GM12878 (cell line): ENCODE data around the gene ADAM33. TPM values are rescaled to one million over a fixed set of nuclear protein-coding genes. Genes with fewer than 3 reads are reported as not detected.

Experiments
- ATAC-seq: fragments of 200-7000 bp; cut with Tn5 transposase; 3 replicates; pipeline ENCODE4 v1.9.1; 2020; ENCODE audit warnings: mild to moderate bottlenecking, moderate library complexity
- BruUV-seq: library from RNA; stranded (reverse); fragments of 400-500 nt; replicated peaks from 2 replicates; lab custom pipeline; 2021; lab: Mats Ljungman, UMichigan
- CTCF ChIA-PET: fragments of 300-600 bp; sonication (Branson Sonifier 250); formaldehyde crosslinking; extraction: SDS; loops from one replicate; lab custom pipeline; 2021; ENCODE audit warnings: inconsistent platforms; lab: Yijun Ruan, JAX
- POLR2A ChIA-PET: fragments of 350-600 bp; formaldehyde crosslinking; extraction: SDS; loops from one replicate; lab custom pipeline; 2021; ENCODE audit warnings: inconsistent platforms; lab: Charles Lee
- RAD21 ChIA-PET: fragments of 300-600 bp; sonication (Branson Sonifier 250); formaldehyde crosslinking; loops from one replicate; lab custom pipeline; 2023; ENCODE audit warnings: antibody characterized with exemption; ENCODE audit not compliant: unreplicated experiment; lab: Charles Lee
- SMC1A ChIA-PET: fragments of 300-600 bp; sonication (Branson Sonifier 250); formaldehyde crosslinking; loops from one replicate; lab custom pipeline; 2023; ENCODE audit not compliant: unreplicated experiment, uncharacterized antibody; lab: Charles Lee
- DNase-seq: peaks from one replicate; pipeline ENCODE4 v3.0.0-alpha.2; 2011; ENCODE audit warnings: low read depth, low spot score
- FAIRE-seq: peaks from 3 replicates; lab custom pipeline; 2011; peaks lifted over from hg19 to GRCh38; lab: Jason Lieb, UNC
- H2AFZ ChIP-seq: 2 replicates; pipeline ENCODE4 v1.6.0; 2011; ENCODE audit warnings: low read depth, low read length, control low read depth; ENCODE audit not compliant: control insufficient read depth
- H3K27ac ChIP-seq: 2 replicates; pipeline ENCODE4 v1.5.1; 2011; ENCODE audit warnings: control low read depth; ENCODE audit not compliant: control insufficient read depth, insufficient read depth
- H3K27me3 ChIP-seq, 2 experiments: replicated peaks in 1 of 2; 2 replicates each; pipeline versions ENCODE4 v1.6.0 to v1.6.1; 2011; ENCODE audit warnings: low read length in 1 of 2; ENCODE audit not compliant: control insufficient read depth in 2 of 2, insufficient read depth in 2 of 2
- H3K36me3 ChIP-seq, 2 experiments: 2 replicates each; pipeline ENCODE4 v1.5.1; 2011; ENCODE audit warnings: low read length in 1 of 2; ENCODE audit not compliant: control insufficient read depth in 2 of 2, insufficient read depth in 2 of 2
- H3K4me1 ChIP-seq: 2 replicates; pipeline ENCODE4 v1.6.1; 2011; ENCODE audit warnings: mild to moderate bottlenecking, low read length, moderate library complexity, mixed read lengths; ENCODE audit not compliant: control insufficient read depth, insufficient read depth
- H3K4me2 ChIP-seq: 2 replicates; pipeline ENCODE4 v1.6.0; 2011; ENCODE audit warnings: control low read depth; ENCODE audit not compliant: control insufficient read depth, insufficient read depth
- H3K4me3 ChIP-seq: fragments of 200-600 bp; sonication (generic); 2 replicates; pipeline ENCODE4 v1.5.1; 2016
- H3K79me2 ChIP-seq: 2 replicates; pipeline ENCODE4 v1.6.0; 2011; ENCODE audit warnings: low read length; ENCODE audit not compliant: control insufficient read depth, insufficient read depth
- H3K9ac ChIP-seq: 2 replicates; pipeline ENCODE4 v1.8.0; 2011; ENCODE audit warnings: low read length, control low read depth, mixed read lengths; ENCODE audit not compliant: control insufficient read depth, insufficient read depth
- H3K9me3 ChIP-seq: replicated peaks from 3 replicates; pipeline ENCODE4 v1.5.1; 2011; ENCODE audit warnings: mild to moderate bottlenecking, low read length; ENCODE audit not compliant: control insufficient read depth, insufficient read depth
- H4K20me1 ChIP-seq: 2 replicates; pipeline ENCODE4 v1.6.0; 2011; ENCODE audit not compliant: control insufficient read depth, insufficient read depth
- CBFB ChIP-seq: IDR thresholded peaks from 2 replicates; pipeline ENCODE4 v1.6.1; 2016; ENCODE audit warnings: antibody characterized with exemption, low read depth
- CHD2 ChIP-seq: IDR thresholded peaks from 2 replicates; pipeline ENCODE4 v1.6.1; 2011; ENCODE audit warnings: low read depth, low read length, improper control_type of control experiment, borderline replicate concordance
- CREM ChIP-seq: IDR thresholded peaks from 2 replicates; pipeline ENCODE4 v1.6.1; 2014; ENCODE audit warnings: antibody characterized with exemption, low read depth
- CUX1 ChIP-seq: IDR thresholded peaks from 2 replicates; pipeline ENCODE4 v1.6.1; 2012; ENCODE audit warnings: improper control_type of control experiment, low read depth, low read length; ENCODE audit not compliant: insufficient replicate concordance
- MTA2 ChIP-seq: fragments of 450-650 bp; IDR thresholded peaks from 2 replicates; pipeline ENCODE4 v1.6.1; 2016; ENCODE audit warnings: low read depth, mild to moderate bottlenecking, moderate library complexity
- PML ChIP-seq: IDR thresholded peaks from 2 replicates; pipeline ENCODE4 v1.6.1; 2012; ENCODE audit warnings: low read length, inconsistent platforms
- POLR2AphosphoS2 ChIP-seq: IDR thresholded peaks from 2 replicates; pipeline ENCODE4 v1.6.1; 2011; ENCODE audit warnings: low read depth, mild to moderate bottlenecking, low read length, improper control_type of control experiment, moderate library complexity
- SREBF1 ChIP-seq: IDR thresholded peaks from 2 replicates; pipeline ENCODE4 v1.6.1; 2012; ENCODE audit warnings: mild to moderate bottlenecking, low read length
- STAT3 ChIP-seq: IDR thresholded peaks from 2 replicates; pipeline ENCODE4 v1.6.1; 2011; ENCODE audit warnings: low read depth, low read length, improper control_type of control experiment
- TBL1XR1 ChIP-seq: IDR thresholded peaks from 2 replicates; pipeline ENCODE4 v1.6.1; 2012; ENCODE audit warnings: low read depth, low read length, improper control_type of control experiment
- YBX1 ChIP-seq: fragments of 450-650 bp; IDR thresholded peaks from 2 replicates; pipeline ENCODE4 v1.6.1; 2016; ENCODE audit warnings: antibody characterized with exemption
- WGBS: methylation state at CpG from one replicate; pipeline ENCODE4 v1.1.6; 2016; ENCODE audit warnings: low lambda C conversion rate; ENCODE audit not compliant: insufficient replicate concordance, insufficient coverage; ENCODE audit errors: missing lambda C conversion rate; 5-methylcytosine and 5-hydroxymethylcytosine counted together
- in situ Hi-C: fragments of 300-500 bp; cut with MboI; formaldehyde crosslinking; loops from 9 replicates; pipeline ENCODE4 v1.14.3; 2018; ENCODE audit warnings: mixed read lengths
- intact Hi-C: fragments of 100-400 bp; cut with micrococcal nuclease; formaldehyde crosslinking; loops from one replicate; pipeline ENCODE4 v1.14.2; 2022; ENCODE audit not compliant: unreplicated experiment
- polyA plus RNA-seq, 11 experiments: library from polyadenylated mRNA; depleted of rRNA in 4 of 11; unstranded in 6 of 11; stranded (reverse) in 5 of 11; fragments of >200 nt; fragmentation: Nextera tagmentation in 4 of 11; fragmentation: Illumina TruSeq in 1 of 11; extraction: Ambion mirVana in 4 of 11; extraction: Trizol in 1 of 11; gene quantifications; 1 replicate in 1 of 11; 2 replicates in 10 of 11; pipeline versions ENCODE4 v1.2.1 to v1.2.3, GENCODE V29; 2011 to 2016; ENCODE audit warnings: inconsistent platforms in 2 of 11, missing spikeins in 2 of 11, low read depth in 1 of 11
- total RNA-seq, 4 experiments: library from RNA; depleted of rRNA in 3 of 4; stranded (reverse); fragments of >200 nt in 3 of 4; fragmentation: Illumina TruSeq in 1 of 4; extraction: Trizol in 1 of 4; gene quantifications; 2 replicates each; pipeline versions ENCODE4 v1.2.1 to v1.2.3, GENCODE V29; 2013 to 2021
- TF ChIP-seq, protein P1 (sequence below): fragments of 450-650 bp; IDR thresholded peaks from 2 replicates; pipeline ENCODE4 v1.6.1; 2017; ENCODE audit warnings: mild to moderate bottlenecking, moderate library complexity

ADAM33 gene
- total and polyA plus RNA-seq, 10 of the 15 experiments (the other 5 are each of a cell fraction or from before 2014, with no cell fraction given), result not detected

DNA sequence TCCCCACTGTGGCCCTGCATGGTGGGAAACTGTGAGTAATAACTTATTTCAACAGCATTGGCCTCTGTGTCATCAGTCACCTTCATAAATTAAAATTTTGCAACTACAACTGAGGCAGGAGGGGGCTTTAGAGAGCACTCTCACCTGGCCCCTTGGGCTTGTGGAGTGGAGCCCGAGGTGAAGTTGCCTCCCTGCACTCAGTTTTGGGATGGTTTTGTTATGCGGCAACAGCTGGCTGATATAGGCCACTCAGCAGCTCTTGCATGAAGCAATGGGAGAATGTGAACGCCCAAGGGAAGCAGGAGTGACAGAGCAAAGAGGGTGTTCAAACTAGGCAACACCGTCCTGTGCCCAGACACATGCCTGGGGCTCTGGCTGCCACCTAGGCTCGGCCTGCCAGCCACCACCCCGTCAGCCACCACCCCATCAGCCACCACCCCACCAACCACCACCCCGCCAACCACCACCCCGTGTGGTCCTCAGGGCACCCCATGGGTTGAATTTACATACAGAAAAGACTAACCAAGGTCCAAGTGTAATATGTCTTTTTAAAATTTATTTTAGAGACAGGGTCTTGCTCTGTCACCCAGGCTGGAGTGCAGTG lies 14.3 kb downstream of the ADAM33 start (continued):
- TF ChIP-seq POLR2AphosphoS2, result no peak

DNA sequence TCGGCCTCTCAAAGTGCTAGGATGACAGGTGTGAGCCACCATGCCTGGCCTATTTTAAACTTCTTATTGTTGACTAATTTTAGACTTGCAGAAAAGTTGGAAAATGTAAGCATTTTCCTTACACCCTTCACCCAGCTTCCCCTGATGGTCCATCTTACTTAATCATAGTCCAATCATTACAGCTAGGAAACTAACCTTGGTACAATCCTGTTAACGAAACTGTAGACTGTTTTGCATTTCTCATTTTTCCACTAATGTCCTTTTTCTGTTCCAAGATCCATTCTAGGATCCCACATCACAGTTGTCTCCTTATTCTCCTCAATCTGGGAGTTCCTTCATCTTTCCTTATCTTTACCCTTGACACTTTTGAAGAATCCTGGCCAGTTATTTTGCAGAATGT lies 18.0 kb downstream of the ADAM33 start:
- in situ Hi-C loops (no loop called here), intact Hi-C loops (no loop called here)
- peaks cover 29% of the 10 kb centered on the region for H3K4me1 ChIP-seq
- no peaks in the 10 kb centered on the region for H3K36me3 ChIP-seq
- H3K27me3 ChIP-seq, result peaks cover 6 to 11% of the 10 kb centered on the region in 2 experiments; a peak in 3 of 4 replicates
- ChIA-PET RAD21 (no interaction called here), POLR2A (no interaction called here), CTCF (interaction anchor here (1.4 to 1.6 kb wide), 2 partner anchors 13 to 163 kb away, joined by 3 to 5 read pairs; no protein-coding TSS in a partner anchor), SMC1A (no interaction called here)
- no peak overlapping the region for H3K4me2 ChIP-seq
- peak; percentile 52 for FAIRE-seq
- no peaks in the 10 kb centered on the region for H3K79me2 ChIP-seq
- no peak for DNase-seq
- H3K9ac ChIP-seq, result no peak overlapping the region
- no peak overlapping the region for H2AFZ ChIP-seq
- TF ChIP-seq CUX1, result no peak
- no peak for TF ChIP-seq CHD2
- TF ChIP-seq STAT3, result no peak
- TF ChIP-seq SREBF1, result no peak
- no peak for TF ChIP-seq PML
- TF ChIP-seq MTA2, result no peak
- TF ChIP-seq CREM, result no peak
- TF ChIP-seq CBFB, result no peak
- no peak for TF ChIP-seq YBX1
- no peak for TF ChIP-seq TBL1XR1
- TF ChIP-seq, protein P1, sequence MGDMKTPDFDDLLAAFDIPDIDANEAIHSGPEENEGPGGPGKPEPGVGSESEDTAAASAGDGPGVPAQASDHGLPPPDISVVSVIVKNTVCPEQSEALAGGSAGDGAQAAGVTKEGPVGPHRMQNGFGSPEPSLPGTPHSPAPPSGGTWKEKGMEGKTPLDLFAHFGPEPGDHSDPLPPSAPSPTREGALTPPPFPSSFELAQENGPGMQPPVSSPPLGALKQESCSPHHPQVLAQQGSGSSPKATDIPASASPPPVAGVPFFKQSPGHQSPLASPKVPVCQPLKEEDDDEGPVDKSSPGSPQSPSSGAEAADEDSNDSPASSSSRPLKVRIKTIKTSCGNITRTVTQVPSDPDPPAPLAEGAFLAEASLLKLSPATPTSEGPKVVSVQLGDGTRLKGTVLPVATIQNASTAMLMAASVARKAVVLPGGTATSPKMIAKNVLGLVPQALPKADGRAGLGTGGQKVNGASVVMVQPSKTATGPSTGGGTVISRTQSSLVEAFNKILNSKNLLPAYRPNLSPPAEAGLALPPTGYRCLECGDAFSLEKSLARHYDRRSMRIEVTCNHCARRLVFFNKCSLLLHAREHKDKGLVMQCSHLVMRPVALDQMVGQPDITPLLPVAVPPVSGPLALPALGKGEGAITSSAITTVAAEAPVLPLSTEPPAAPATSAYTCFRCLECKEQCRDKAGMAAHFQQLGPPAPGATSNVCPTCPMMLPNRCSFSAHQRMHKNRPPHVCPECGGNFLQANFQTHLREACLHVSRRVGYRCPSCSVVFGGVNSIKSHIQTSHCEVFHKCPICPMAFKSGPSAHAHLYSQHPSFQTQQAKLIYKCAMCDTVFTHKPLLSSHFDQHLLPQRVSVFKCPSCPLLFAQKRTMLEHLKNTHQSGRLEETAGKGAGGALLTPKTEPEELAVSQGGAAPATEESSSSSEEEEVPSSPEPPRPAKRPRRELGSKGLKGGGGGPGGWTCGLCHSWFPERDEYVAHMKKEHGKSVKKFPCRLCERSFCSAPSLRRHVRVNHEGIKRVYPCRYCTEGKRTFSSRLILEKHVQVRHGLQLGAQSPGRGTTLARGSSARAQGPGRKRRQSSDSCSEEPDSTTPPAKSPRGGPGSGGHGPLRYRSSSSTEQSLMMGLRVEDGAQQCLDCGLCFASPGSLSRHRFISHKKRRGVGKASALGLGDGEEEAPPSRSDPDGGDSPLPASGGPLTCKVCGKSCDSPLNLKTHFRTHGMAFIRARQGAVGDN, result no peak
- no peak overlapping the region for H3K27ac ChIP-seq
- 15% methylated on average over 2 of the region's 2 CpGs for WGBS
- ATAC-seq, result no peak
- BruUV-seq, result no TSS peak
- no peaks in the 10 kb centered on the region for H3K9me3 ChIP-seq
- H3K4me3 ChIP-seq, result no peak overlapping the region
- H4K20me1 ChIP-seq, result 0 out of 2 replicates have a peak, but pooled peaks cover 5% of the 10 kb centered on the region
